Central memory CD8-positive, alpha-beta T cell (primary cell): ENCODE results near the gene DRC1.

Experiments used
- ATAC-seq: fragments of 150-1000 bp; cut with Tn5 transposase; replicated peaks from 2 replicates; pipeline ENCODE4 v1.10.0; 2022; ENCODE audit warnings: mild to moderate bottlenecking, moderate FRiP score, moderate number of reproducible peaks; ENCODE audit not compliant: poor library complexity, severe bottlenecking; ENCODE audit errors: extremely low read depth
- DNase-seq, 2 donors: peaks; one replicate each; pipeline ENCODE4 v3.0.0; 2021; ENCODE audit warnings: low spot score in 2 of 2
- H3K27ac Mint-ChIP-seq: one replicate; pipeline ENCODE4 v1.8.0; 2022; ENCODE audit warnings: low read depth, mild to moderate bottlenecking, moderate library complexity, mixed read lengths
- H3K27me3 Mint-ChIP-seq: one replicate; pipeline ENCODE4 v1.8.0; 2022; ENCODE audit warnings: mixed read lengths
- H3K36me3 Mint-ChIP-seq: one replicate; pipeline ENCODE4 v1.8.0; 2022; ENCODE audit warnings: mild to moderate bottlenecking, moderate library complexity, mixed read lengths; ENCODE audit not compliant: insufficient read depth
- H3K4me1 Mint-ChIP-seq: one replicate; pipeline ENCODE4 v1.8.0; 2022; ENCODE audit warnings: mixed read lengths
- H3K4me3 Mint-ChIP-seq: one replicate; pipeline ENCODE4 v1.8.0; 2022; ENCODE audit warnings: mild to moderate bottlenecking, moderate library complexity, mixed read lengths
- H3K9me3 Mint-ChIP-seq: one replicate; pipeline ENCODE4 v1.8.0; 2022; ENCODE audit warnings: mixed read lengths

The DRC1 gene

DNA sequence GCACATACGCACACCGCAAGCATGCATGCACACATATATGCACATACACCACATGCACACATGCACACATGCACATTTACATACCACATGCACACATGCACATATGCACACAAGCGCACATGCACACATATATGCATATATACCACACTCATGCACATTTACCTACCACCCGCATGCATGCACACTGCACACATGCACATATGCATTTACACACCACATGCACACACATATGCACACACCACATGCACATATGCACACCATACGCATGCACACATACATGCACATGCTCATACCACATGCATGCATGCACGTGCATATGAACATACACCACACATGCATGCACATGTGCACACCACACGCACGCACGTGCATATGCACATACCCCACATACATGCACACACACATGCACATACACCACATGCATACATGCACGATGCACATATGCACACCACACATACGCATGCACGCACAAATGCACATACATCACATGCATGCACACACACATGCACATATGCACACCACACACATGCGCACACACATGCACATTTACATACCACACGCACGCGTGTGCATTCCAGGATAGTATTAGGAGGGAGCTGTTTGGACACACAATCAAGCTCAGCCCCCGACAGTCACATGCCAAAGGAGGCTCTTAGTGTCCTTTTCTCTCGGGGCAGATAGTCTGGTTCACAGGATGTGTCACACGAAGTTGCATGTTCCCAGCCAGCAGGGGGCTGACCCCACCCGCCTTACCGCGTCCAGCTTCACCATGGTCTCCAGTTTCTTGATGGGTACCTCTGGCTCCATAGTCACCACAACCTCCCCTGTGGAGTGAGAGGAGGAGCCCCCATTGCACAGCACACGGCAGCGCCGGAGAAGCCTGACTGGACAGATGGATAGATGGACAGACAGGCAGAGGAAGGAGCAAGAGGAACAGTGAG lies 70.3 kb downstream of the DRC1 start:
- H3K36me3 Mint-ChIP-seq: no peaks in the 10 kb centered on the region
- H3K4me3 Mint-ChIP-seq: no peak overlapping the region
- no peaks in the 10 kb centered on the region for H3K9me3 Mint-ChIP-seq
- ATAC-seq (no peak), DNase-seq (no peak)
- no peaks in the 10 kb centered on the region for H3K4me1 Mint-ChIP-seq
- no peaks in the 10 kb centered on the region for H3K27me3 Mint-ChIP-seq
- H3K27ac Mint-ChIP-seq: no peak overlapping the region

GRCh38 chr2:26472821-26473655 lies 71.3 kb downstream of the DRC1 start:
- Mint-ChIP-seq H3K4me1 (peaks cover 7% of the 10 kb centered on the region), H3K27me3 (no peaks in the 10 kb centered on the region), H3K4me3 (no peak overlapping the region), H3K27ac (no peak overlapping the region), H3K36me3 (no peaks in the 10 kb centered on the region), H3K9me3 (no peaks in the 10 kb centered on the region)
- ATAC-seq (no peak), DNase-seq (no peak)

DNA sequence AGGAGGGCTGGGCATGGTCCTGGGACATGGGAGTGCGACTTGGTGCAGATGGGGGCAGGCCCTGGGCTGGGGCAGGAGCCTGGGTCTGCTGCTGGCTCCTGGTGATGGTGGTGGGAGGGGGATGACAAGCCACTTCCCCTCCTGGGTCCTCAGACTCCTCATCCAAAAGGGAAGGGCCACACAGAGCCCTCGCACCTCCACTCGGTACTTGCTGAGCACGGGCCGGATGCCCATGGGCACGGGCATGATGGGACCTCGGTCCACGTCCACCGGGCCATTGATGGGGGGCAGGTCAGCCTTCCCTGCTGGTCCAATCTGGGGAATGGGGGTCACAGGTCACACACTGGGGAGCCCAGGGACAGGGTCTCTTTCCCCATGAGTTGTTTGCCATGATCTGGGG lies 72.1 kb downstream of the DRC1 start:
- H3K36me3 Mint-ChIP-seq: no peaks in the 10 kb centered on the region
- no peaks in the 10 kb centered on the region for H3K27me3 Mint-ChIP-seq
- no peak overlapping the region for H3K27ac Mint-ChIP-seq
- no peak for ATAC-seq
- no peak for DNase-seq
- peaks cover 7% of the 10 kb centered on the region for H3K4me1 Mint-ChIP-seq
- no peak overlapping the region for H3K4me3 Mint-ChIP-seq
- no peaks in the 10 kb centered on the region for H3K9me3 Mint-ChIP-seq

GRCh38 chr2:26474261-26474785 lies 72.6 kb downstream of the DRC1 start:
- no peaks in the 10 kb centered on the region for H3K36me3 Mint-ChIP-seq
- H3K9me3 Mint-ChIP-seq: no peaks in the 10 kb centered on the region
- H3K27ac Mint-ChIP-seq: no peak overlapping the region
- DNase-seq (no peak), ATAC-seq (no peak)
- H3K4me1 Mint-ChIP-seq: peaks cover 7% of the 10 kb centered on the region
- no peaks in the 10 kb centered on the region for H3K27me3 Mint-ChIP-seq
- H3K4me3 Mint-ChIP-seq: no peak overlapping the region

- no peaks in the 10 kb centered on the region for H3K27me3 Mint-ChIP-seq
- H3K27ac Mint-ChIP-seq: no peak overlapping the region
- no peaks in the 10 kb centered on the region for H3K36me3 Mint-ChIP-seq
- peaks cover 7% of the 10 kb centered on the region for H3K4me1 Mint-ChIP-seq
- DNase-seq (no peak), ATAC-seq (no peak)
- H3K9me3 Mint-ChIP-seq: no peaks in the 10 kb centered on the region
- H3K4me3 Mint-ChIP-seq: no peak overlapping the region
Observed at GRCh38 chr2:26475037-26475436, 73.3 kb downstream of the DRC1 start.

- H3K36me3 Mint-ChIP-seq: no peaks in the 10 kb centered on the region
- no peaks in the 10 kb centered on the region for H3K27me3 Mint-ChIP-seq
- DNase-seq (no peak), ATAC-seq (no peak)
- no peak overlapping the region for H3K27ac Mint-ChIP-seq
- peaks cover 7% of the 10 kb centered on the region for H3K4me1 Mint-ChIP-seq
- no peak overlapping the region for H3K4me3 Mint-ChIP-seq
- H3K9me3 Mint-ChIP-seq: no peaks in the 10 kb centered on the region
Observed at GRCh38 chr2:26475832-26476501, 74.2 kb downstream of the DRC1 start.

GRCh38 chr2:26477126-26477910 lies 75.6 kb downstream of the DRC1 start:
- Mint-ChIP-seq H3K9me3 (no peaks in the 10 kb centered on the region), H3K36me3 (no peaks in the 10 kb centered on the region), H3K4me1 (peaks cover 7% of the 10 kb centered on the region), H3K27me3 (no peaks in the 10 kb centered on the region), H3K27ac (peak overlapping the region; percentile 86), H3K4me3 (peak overlapping the region; percentile 75)
- DNase-seq (no peak), ATAC-seq (no peak)

GRCh38 chr2:26477911-26478253 lies 76.2 kb downstream of the DRC1 start, which contains the start of gene OTOF:
Gene OTOF (minus strand): TSS chr2:26478124.
- peaks cover 7% of the 10 kb centered on the region for H3K4me1 Mint-ChIP-seq
- no peak for DNase-seq
- ATAC-seq: no peak
- H3K36me3 Mint-ChIP-seq: no peaks in the 10 kb centered on the region
- H3K4me3 Mint-ChIP-seq: peak within 1 kb of the TSS; percentile 75
- no peaks in the 10 kb centered on the region for H3K27me3 Mint-ChIP-seq
- H3K27ac Mint-ChIP-seq: peak within 1 kb of the TSS; percentile 86
- no peaks in the 10 kb centered on the region for H3K9me3 Mint-ChIP-seq

DNA sequence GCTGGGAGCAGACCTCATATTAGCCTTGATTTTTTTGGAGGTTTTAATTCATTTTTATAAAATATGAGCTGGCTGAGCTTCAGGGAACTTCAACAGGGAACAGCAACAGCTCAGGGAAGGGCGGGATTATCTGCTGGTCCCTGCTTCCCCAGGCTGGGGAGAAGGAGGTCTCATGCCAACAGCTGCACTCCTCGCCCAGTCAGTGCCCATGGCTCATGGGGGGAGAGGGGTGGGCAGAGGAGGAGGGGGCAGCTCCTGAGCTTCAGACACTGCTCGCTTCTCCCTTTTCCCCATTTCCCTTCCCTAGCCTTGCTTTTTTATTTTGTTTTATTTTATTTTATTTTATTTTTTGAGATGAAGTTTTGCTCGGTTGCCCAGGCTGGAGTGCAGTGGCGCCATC lies 76.6 kb downstream of the DRC1 start:
- H3K4me1 Mint-ChIP-seq: peaks cover 7% of the 10 kb centered on the region
- H3K27me3 Mint-ChIP-seq: no peaks in the 10 kb centered on the region
- H3K4me3 Mint-ChIP-seq: no peak overlapping the region
- no peaks in the 10 kb centered on the region for H3K36me3 Mint-ChIP-seq
- ATAC-seq: no peak
- H3K27ac Mint-ChIP-seq: no peak overlapping the region
- no peaks in the 10 kb centered on the region for H3K9me3 Mint-ChIP-seq
- DNase-seq: no peak

DNA sequence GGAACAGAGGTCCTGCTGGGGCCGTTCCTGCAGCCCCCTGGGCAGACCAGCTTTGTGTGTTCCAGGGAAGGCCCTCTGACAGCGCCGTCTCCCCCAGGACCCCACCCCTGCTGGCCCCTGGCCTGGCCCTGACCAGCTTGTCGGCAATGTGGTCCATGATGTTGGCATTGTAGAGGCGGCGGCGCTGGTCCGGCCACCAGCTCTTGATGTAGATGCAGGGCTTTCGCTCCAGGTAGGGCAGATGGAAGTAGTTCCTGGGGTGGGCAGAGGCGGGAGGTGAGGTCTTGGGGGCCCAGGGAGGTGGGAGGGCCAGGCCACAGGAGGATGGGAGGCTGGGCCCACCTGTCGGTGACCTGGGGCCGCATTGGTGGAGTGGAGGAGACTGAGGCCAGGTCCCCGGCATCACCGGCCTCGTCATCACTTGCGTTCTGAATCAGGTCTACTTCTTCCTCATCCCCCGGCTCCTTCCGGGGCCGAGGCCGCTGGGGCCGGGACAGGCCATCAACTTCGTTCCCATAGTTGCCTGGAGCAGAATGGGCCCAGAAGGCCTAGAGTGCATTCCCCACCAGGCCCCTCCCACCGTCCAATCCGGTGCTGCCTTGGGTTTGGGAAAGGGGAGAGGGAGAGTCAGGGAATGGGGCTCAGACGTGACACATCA lies 77.5 kb downstream of the DRC1 start:
- peaks cover 7% of the 10 kb centered on the region for H3K4me1 Mint-ChIP-seq
- no peak for DNase-seq
- no peak overlapping the region for H3K27ac Mint-ChIP-seq
- no peak for ATAC-seq
- H3K36me3 Mint-ChIP-seq: no peaks in the 10 kb centered on the region
- no peak overlapping the region for H3K4me3 Mint-ChIP-seq
- no peaks in the 10 kb centered on the region for H3K9me3 Mint-ChIP-seq
- peaks cover 7% of the 10 kb centered on the region for H3K27me3 Mint-ChIP-seq

DNA sequence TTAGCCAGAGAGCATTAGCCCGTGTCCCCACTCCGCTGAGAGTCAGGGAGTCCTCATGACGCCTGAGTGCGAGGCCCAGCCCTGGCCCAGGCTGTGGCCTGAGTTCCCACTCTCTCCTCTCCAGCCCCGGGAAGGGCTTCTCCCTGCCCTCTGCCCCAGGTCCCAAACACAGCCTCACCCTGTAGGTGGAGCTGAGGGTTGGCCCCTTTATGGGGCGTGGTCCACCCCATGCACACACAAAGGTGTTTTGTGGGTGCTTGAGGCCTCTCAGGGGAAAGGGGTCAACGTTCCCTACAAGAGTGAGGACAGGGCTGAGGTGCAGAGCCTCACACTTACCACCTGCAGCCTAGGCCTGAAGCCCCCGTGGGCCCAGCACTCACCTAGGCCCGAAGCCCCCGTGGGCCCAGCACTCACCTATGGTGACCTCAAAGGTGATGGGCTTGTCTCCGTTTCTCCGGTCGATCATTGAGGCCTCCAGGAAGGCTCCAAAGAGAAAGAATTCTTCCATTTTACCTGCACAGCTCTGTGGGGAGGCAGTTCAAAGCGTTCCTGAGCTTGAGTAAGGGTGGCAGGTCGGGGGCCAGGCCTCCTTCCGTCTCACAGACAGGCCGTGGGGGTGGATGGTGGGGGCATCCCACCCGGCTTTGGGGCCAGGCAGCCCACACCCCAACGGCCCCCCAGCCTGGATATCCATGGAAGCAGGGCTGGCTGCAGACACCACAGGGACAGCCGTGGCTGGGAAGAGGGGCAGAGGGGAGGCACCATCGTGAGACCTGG lies 78.3 kb downstream of the DRC1 start:
- Mint-ChIP-seq H3K27me3 (peaks cover 11% of the 10 kb centered on the region), H3K9me3 (no peaks in the 10 kb centered on the region), H3K27ac (no peak overlapping the region), H3K36me3 (no peaks in the 10 kb centered on the region), H3K4me3 (no peak overlapping the region), H3K4me1 (peaks cover 7% of the 10 kb centered on the region)
- ATAC-seq (no peak), DNase-seq (no peak)
